Endodermal cell (in vitro differentiated cells): Measurements from ENCODE around the gene DNM3. TPM values are rescaled to one million over a fixed set of nuclear protein-coding genes. Genes with fewer than 3 reads are reported as not detected.

Source experiments
- DNase-seq: peaks from one replicate; pipeline ENCODE4 v3.0.0-alpha.2; 2017
- H3K27ac ChIP-seq: 2 replicates; pipeline ENCODE4 v1.5.1; 2013; ENCODE audit warnings: mild to moderate bottlenecking, low read depth, low read length, moderate library complexity
- H3K27me3 ChIP-seq: 2 replicates; pipeline ENCODE4 v1.6.1; 2013; ENCODE audit warnings: mild to moderate bottlenecking, low read length, moderate library complexity; ENCODE audit not compliant: insufficient read depth, control insufficient read depth, poor library complexity, severe bottlenecking
- H3K36me3 ChIP-seq: 2 replicates; pipeline ENCODE4 v1.7.0; 2013; ENCODE audit warnings: mild to moderate bottlenecking, low read length, moderate library complexity; ENCODE audit not compliant: control insufficient read depth, insufficient read depth
- H3K4me1 ChIP-seq: one replicate; pipeline ENCODE4 v1.7.0; 2013; ENCODE audit warnings: low read length; ENCODE audit not compliant: control insufficient read depth, insufficient read depth
- H3K4me3 ChIP-seq: 2 replicates; pipeline ENCODE4 v1.5.1; 2013; ENCODE audit warnings: mild to moderate bottlenecking, low read length, moderate library complexity
- H3K9ac ChIP-seq: 2 replicates; pipeline ENCODE4 v1.6.1; 2013; ENCODE audit warnings: mild to moderate bottlenecking, low read length, moderate library complexity; ENCODE audit not compliant: poor library complexity, severe bottlenecking; ENCODE audit errors: extremely low read depth
- H3K9me3 ChIP-seq: 2 replicates; pipeline ENCODE4 v1.6.1; 2013; ENCODE audit warnings: mild to moderate bottlenecking, low read length, moderate library complexity; ENCODE audit not compliant: control insufficient read depth
- H3K27ac Mint-ChIP-seq: 2 replicates; pipeline ENCODE4 v1.8.0; 2020; ENCODE audit warnings: mixed read lengths
- H3K27me3 Mint-ChIP-seq: 2 replicates; pipeline ENCODE4 v1.8.0; 2021; ENCODE audit warnings: mild to moderate bottlenecking, mixed read lengths; ENCODE audit not compliant: insufficient read depth
- H3K36me3 Mint-ChIP-seq: 2 replicates; pipeline ENCODE4 v1.8.0; 2020; ENCODE audit warnings: low read depth, mixed read lengths
- H3K4me1 Mint-ChIP-seq: 2 replicates; pipeline ENCODE4 v1.8.0; 2020; ENCODE audit warnings: mixed read lengths
- H3K4me3 Mint-ChIP-seq: 2 replicates; pipeline ENCODE4 v1.8.0; 2020; ENCODE audit warnings: mild to moderate bottlenecking, moderate library complexity, mixed read lengths
- H3K9me3 Mint-ChIP-seq: 2 replicates; pipeline ENCODE4 v1.8.0; 2020; ENCODE audit warnings: mild to moderate bottlenecking, mixed read lengths
- CTCF ChIP-seq: fragments of 200-600 bp; sonication (generic); conservative IDR thresholded peaks from 2 replicates; pipeline ENCODE4 v1.5.0; 2021; ENCODE audit warnings: antibody characterized with exemption, mild to moderate bottlenecking
- WGBS, 2 experiments: methylation state at CpG; one replicate each; pipeline versions ENCODE4 v1.1.5 to v1.1.7; 2013; ENCODE audit warnings: missing lambda C conversion rate in 2 of 2, mixed read lengths in 1 of 2; ENCODE audit not compliant: insufficient coverage in 1 of 2, insufficient read length in 1 of 2; 5-methylcytosine and 5-hydroxymethylcytosine counted together
- total RNA-seq, 2 donors: library from RNA; stranded (reverse); fragmentation: NEBNext Ultra II Directional in 1 of 2; extraction: Animal tissue kit (Norgen Biotek cat#: 25700) in 1 of 2; gene quantifications; 2 replicates in 1 of 2; 3 replicates in 1 of 2; pipeline ENCODE4 v1.2.1, GENCODE V29; 2021

Gene DNM3
- total RNA-seq, 2 donors from 2014 or later = 0.53 to 1.8 TPM

- Mint-ChIP-seq H3K27me3 (no peaks in the 10 kb centered on the region), H3K9me3 (no peaks in the 10 kb centered on the region), H3K27ac (peak overlapping the region; percentile 61), H3K4me1 (peaks cover 19% of the 10 kb centered on the region), H3K4me3 (no peak overlapping the region), H3K36me3 (peaks cover 7% of the 10 kb centered on the region)
- peak overlapping the region; percentile 25 for H3K27ac ChIP-seq
- H3K27me3 ChIP-seq = no peaks in the 10 kb centered on the region
- DNase-seq = no peak
- no peaks in the 10 kb centered on the region for H3K9me3 ChIP-seq
- H3K36me3 ChIP-seq = no peaks in the 10 kb centered on the region
- no peaks in the 10 kb centered on the region for H3K4me1 ChIP-seq
- no peak for TF ChIP-seq CTCF
- 80 to 89% methylated on average over 1 of the region's 1 CpG for WGBS, 2 experiments
- H3K4me3 ChIP-seq = no peak overlapping the region
- no peak overlapping the region for H3K9ac ChIP-seq
These were observed 576.3 kb downstream of the DNM3 start for GRCh38 chr1:172417557-172417956.

- Mint-ChIP-seq H3K4me1 (peaks cover 19% of the 10 kb centered on the region), H3K9me3 (no peaks in the 10 kb centered on the region), H3K27me3 (no peaks in the 10 kb centered on the region), H3K36me3 (no peaks in the 10 kb centered on the region), H3K4me3 (no peak within 1 kb of the TSS), H3K27ac (no peak within 1 kb of the TSS)
- Histone ChIP-seq H3K4me3 (peak within 1 kb of the TSS; percentile 42), H3K9ac (no peak within 1 kb of the TSS), H3K4me1 (no peaks in the 10 kb centered on the region), H3K27me3 (no peaks in the 10 kb centered on the region), H3K9me3 (no peaks in the 10 kb centered on the region), H3K36me3 (no peaks in the 10 kb centered on the region), H3K27ac (no peak within 1 kb of the TSS)
- no peak for DNase-seq
- 80% methylated on average over 1 of the region's 1 CpG for WGBS, 2 experiments
- TF ChIP-seq CTCF = no peak
These were observed 579.1 kb downstream of the DNM3 start, which contains the start of gene C1orf105 for GRCh38 chr1:172420385-172420784. C1orf105 (plus strand) TSS chr1:172420685; CDS start chr1:172420886, 201 bp downstream.

GRCh38 chr1:172421974-172422604, 580.8 kb downstream of the DNM3 start:
- no peaks in the 10 kb centered on the region for H3K9me3 Mint-ChIP-seq
- Histone ChIP-seq H3K9me3 (no peaks in the 10 kb centered on the region), H3K36me3 (no peaks in the 10 kb centered on the region), H3K9ac (no peak overlapping the region), H3K4me1 (no peaks in the 10 kb centered on the region), H3K27me3 (no peaks in the 10 kb centered on the region), H3K27ac (no peak overlapping the region), H3K4me3 (peak overlapping the region; percentile 42)
- DNase-seq = no peak
- peaks cover 16% of the 10 kb centered on the region for H3K4me1 Mint-ChIP-seq
- WGBS, 2 experiments = 91 to 97% methylated on average over 3 to 5 of the region's 5 CpGs
- H3K4me3 Mint-ChIP-seq = no peak overlapping the region
- H3K36me3 Mint-ChIP-seq = no peaks in the 10 kb centered on the region
- no peak overlapping the region for H3K27ac Mint-ChIP-seq
- H3K27me3 Mint-ChIP-seq = no peaks in the 10 kb centered on the region
- TF ChIP-seq CTCF = no peak
